Naive thymus-derived CD4-positive, alpha-beta T cell (primary cell): ENCODE data around the gene NQO1. TPM values are rescaled to one million over a fixed set of nuclear protein-coding genes. Genes with fewer than 3 reads are reported as not detected.
A peak's percentile ranks its signal among the peaks of the same experiment; 100 is the strongest.
"Not testable (repeated sequence)": the region's sequence is repeated elsewhere in the genome, so short reads cannot be mapped to it uniquely, and the experiment has no call there.

Experiments used
- ATAC-seq: fragments of 150-1000 bp; cut with Tn5 transposase; 2 replicates; pipeline ENCODE4 v1.10.0; 2021; ENCODE audit warnings: mild to moderate bottlenecking, moderate library complexity
- CTCF ChIA-PET: fragments of 350-600 bp; sonication (Branson Sonifier 250); formaldehyde crosslinking; loops from one replicate; lab custom pipeline; 2021; ENCODE audit warnings: antibody characterized with exemption; lab: Charles Lee
- POLR2A ChIA-PET: fragments of 350-600 bp; sonication (Branson Sonifier 250); formaldehyde crosslinking; loops from one replicate; lab custom pipeline; 2021; ENCODE audit warnings: antibody characterized with exemption, inconsistent platforms; lab: Charles Lee
- DNase-seq, 9 donors: peaks; one replicate each; pipeline versions ENCODE4 v3.0.0 to v3.0.0-alpha.2; 2020 to 2022; ENCODE audit warnings: mixed read lengths in 1 of 9
- H3K27ac ChIP-seq: one replicate; pipeline ENCODE4 v1.7.0; 2013; ENCODE audit warnings: mild to moderate bottlenecking, low read depth, low read length, moderate library complexity
- H3K27me3 ChIP-seq, 2 donors: one replicate each; pipeline ENCODE4 v1.7.0; 2013; ENCODE audit warnings: low read length in 2 of 2, mild to moderate bottlenecking in 2 of 2, moderate library complexity in 2 of 2; ENCODE audit not compliant: control insufficient read depth in 2 of 2, insufficient read depth in 2 of 2
- H3K36me3 ChIP-seq, 3 experiments: 1 replicate in 2 of 3; 2 replicates in 1 of 3; pipeline ENCODE4 v1.7.0; 2013; ENCODE audit warnings: low read length in 3 of 3, mild to moderate bottlenecking in 3 of 3, moderate library complexity in 1 of 3; ENCODE audit not compliant: insufficient read depth in 3 of 3, control insufficient read depth in 2 of 3
- H3K4me1 ChIP-seq, 2 donors: one replicate each; pipeline ENCODE4 v1.7.0; 2013; ENCODE audit warnings: low read length in 2 of 2, mild to moderate bottlenecking in 2 of 2, moderate library complexity in 1 of 2; ENCODE audit not compliant: control insufficient read depth in 2 of 2, insufficient read depth in 2 of 2
- H3K4me3 ChIP-seq: 2 replicates; pipeline ENCODE4 v1.7.0; 2013; ENCODE audit warnings: mild to moderate bottlenecking, low read length
- H3K9me3 ChIP-seq, 3 experiments: 1 replicate in 2 of 3; 2 replicates in 1 of 3; pipeline ENCODE4 v1.7.0; 2013; ENCODE audit warnings: low read length in 3 of 3; ENCODE audit not compliant: control insufficient read depth in 2 of 3
- H3K27ac Mint-ChIP-seq, 9 donors: one replicate each; pipeline ENCODE4 v1.8.0; 2020 to 2022; ENCODE audit warnings: mixed read lengths in 9 of 9, mild to moderate bottlenecking in 8 of 9, moderate library complexity in 5 of 9, inconsistent platforms in 2 of 9
- H3K27me3 Mint-ChIP-seq, 5 donors: one replicate each; pipeline ENCODE4 v1.8.0; 2021 to 2022; ENCODE audit warnings: mixed read lengths in 5 of 5, mild to moderate bottlenecking in 1 of 5
- H3K36me3 Mint-ChIP-seq, 5 donors: one replicate each; pipeline ENCODE4 v1.8.0; 2020 to 2022; ENCODE audit warnings: mixed read lengths in 5 of 5, mild to moderate bottlenecking in 3 of 5, inconsistent platforms in 1 of 5
- H3K4me1 Mint-ChIP-seq, 7 donors: one replicate each; pipeline ENCODE4 v1.8.0; 2020 to 2022; ENCODE audit warnings: mixed read lengths in 7 of 7, mild to moderate bottlenecking in 3 of 7, inconsistent platforms in 1 of 7
- H3K4me3 Mint-ChIP-seq, 10 donors: one replicate each; pipeline ENCODE4 v1.8.0; 2020 to 2022; ENCODE audit warnings: mild to moderate bottlenecking in 10 of 10, mixed read lengths in 10 of 10, moderate library complexity in 6 of 10, inconsistent platforms in 2 of 10
- H3K9me3 Mint-ChIP-seq, 11 donors: one replicate each; pipeline ENCODE4 v1.8.0; 2020 to 2022; ENCODE audit warnings: mixed read lengths in 11 of 11, mild to moderate bottlenecking in 4 of 11, inconsistent platforms in 1 of 11, moderate library complexity in 1 of 11
- intact Hi-C, 2 donors: fragments of 100-400 bp; cut with micrococcal nuclease; formaldehyde crosslinking; loops; one replicate each; pipeline ENCODE4 v1.15.1; 2023
- polyA plus RNA-seq, 2 donors: library from polyadenylated mRNA; unstranded; fragments of 300-500 nt; fragmentation: Illumina TruSeq; gene quantifications; one replicate each; pipeline ENCODE4 v1.2.3, GENCODE V29; 2021
- total RNA-seq, 6 experiments: library from RNA in 5 of 6; stranded (reverse) in 5 of 6; gene quantifications; 1 replicate in 5 of 6; 2 replicates in 1 of 6; pipeline ENCODE4 v1.2.3 and lab custom pipeline; 2021 to 2026

The NQO1 gene
- total and polyA plus RNA-seq, 7 experiments from 2014 or later, result 1.7 to 27.3 (median 3.2) TPM

GRCh38 chr16:69731280-69731679 lies 4.9 kb upstream of the NQO1 start:
- H3K4me3 ChIP-seq, H3K27me3 Mint-ChIP-seq, POLR2A ChIA-PET, H3K36me3 Mint-ChIP-seq, DNase-seq, H3K4me3 Mint-ChIP-seq, ATAC-seq, intact Hi-C loops, H3K27ac Mint-ChIP-seq, H3K9me3 Mint-ChIP-seq, H3K27ac ChIP-seq, H3K9me3 ChIP-seq, H3K27me3 ChIP-seq, H3K36me3 ChIP-seq: not testable (repeated sequence)
- peaks cover 10 to 12% of the 10 kb centered on the region in 2 donors for H3K4me1 ChIP-seq
- CTCF ChIA-PET, result interaction anchor here (0.6 to 1.6 kb wide), 3 partner anchors 9 to 23 kb away, joined by 3 to 4 read pairs (median 3); partner anchors contain the start of gene NOB1
- H3K4me1 Mint-ChIP-seq, result peaks cover 9 to 25% (median 13%) of the 10 kb centered on the region in 7 donors

- H3K27me3 ChIP-seq, H3K36me3 Mint-ChIP-seq, DNase-seq, H3K4me3 Mint-ChIP-seq, H3K27ac Mint-ChIP-seq, H3K27me3 Mint-ChIP-seq, H3K9me3 Mint-ChIP-seq, H3K9me3 ChIP-seq, CTCF ChIA-PET, ATAC-seq, H3K4me3 ChIP-seq, H3K27ac ChIP-seq, H3K36me3 ChIP-seq: not testable (repeated sequence)
- H3K4me1 Mint-ChIP-seq, result peaks cover 15 to 42% (median 27%) of the 10 kb centered on the region in 7 donors
- intact Hi-C loops, result loop anchor here in 1 of 2 donors (10.0 kb wide), 1 partner anchor 126 kb away; no protein-coding TSS in a partner anchor
- H3K4me1 ChIP-seq, result peaks cover 10 to 18% of the 10 kb centered on the region in 2 donors
- POLR2A ChIA-PET, result interaction anchor here (0.5 to 4.8 kb wide), 2 partner anchors 25 to 30 kb away, joined by 3 to 49 read pairs; partner anchors contain the start of gene NOB1
These were observed 2.7 kb upstream of the NQO1 start for GRCh38 chr16:69729030-69729429.

GRCh38 chr16:69727916-69728270 lies 1.5 kb upstream of the NQO1 start:
- Histone ChIP-seq H3K27me3 (no peaks in the 10 kb centered on the region), H3K4me3 (no peak overlapping the region), H3K27ac (no peak overlapping the region), H3K36me3 (no peaks in the 10 kb centered on the region), H3K9me3 (no peaks in the 10 kb centered on the region), H3K4me1 (peaks cover 10 to 18% of the 10 kb centered on the region in 2 donors)
- peak overlapping the region in 5 of 10 donors; percentile 9 to 96 (median 95) for H3K4me3 Mint-ChIP-seq
- peak overlapping the region in 1 of 9 donors; percentile 93 for H3K27ac Mint-ChIP-seq
- DNase-seq, result no peak
- intact Hi-C loops, result loop anchor here (2.0 to 10.0 kb wide), 3 partner anchors 15 to 127 kb away; partner anchors contain the start of gene WWP2 (in 1 of the 2)
- ATAC-seq, result no peak
- H3K9me3 Mint-ChIP-seq, result no peaks in the 10 kb centered on the region
- CTCF ChIA-PET, result interaction anchor here (2.3 kb wide), 1 partner anchor 26 kb away, joined by 18 read pairs; the partner anchor contains the start of gene NOB1
- peaks cover 15 to 50% (median 27%) of the 10 kb centered on the region in 7 donors for H3K4me1 Mint-ChIP-seq
- no peaks in the 10 kb centered on the region for H3K27me3 Mint-ChIP-seq
- H3K36me3 Mint-ChIP-seq, result no peaks in the 10 kb centered on the region
- POLR2A ChIA-PET, result interaction anchor here (0.8 to 4.8 kb wide), 4 partner anchors 15 to 409 kb away, joined by 3 to 49 read pairs (median 3); partner anchors contain the start of gene NOB1

- Mint-ChIP-seq H3K9me3 (no peaks in the 10 kb centered on the region), H3K4me1 (peaks cover 15 to 57% (median 27%) of the 10 kb centered on the region in 7 donors), H3K27ac (peak overlapping the region; percentile 72 to 95 (median 86)), H3K27me3 (no peaks in the 10 kb centered on the region), H3K4me3 (peak overlapping the region; percentile 86 to 96 (median 95)), H3K36me3 (no peaks in the 10 kb centered on the region)
- ChIA-PET POLR2A (interaction anchor here (1.3 to 4.8 kb wide), 5 partner anchors 22 to 38 kb away, joined by 4 to 49 read pairs (median 7); partner anchors contain the start of genes NOB1 and WWP2), CTCF (interaction anchor here (0.8 to 2.3 kb wide), 3 partner anchors 16 to 29 kb away, joined by 3 to 18 read pairs (median 4); partner anchors contain the start of gene NOB1)
- Histone ChIP-seq H3K4me3 (peak overlapping the region; percentile 79), H3K27me3 (no peaks in the 10 kb centered on the region), H3K27ac (peak overlapping the region; percentile 57), H3K36me3 (no peaks in the 10 kb centered on the region), H3K9me3 (no peaks in the 10 kb centered on the region), H3K4me1 (peaks cover 10 to 18% of the 10 kb centered on the region in 2 donors)
- intact Hi-C loops, result loop anchor here (1.0 to 10.0 kb wide), 6 partner anchors 16 to 301 kb away; partner anchors contain the start of genes NOB1 (in 2 of the 2), CYB5B (in 1 of the 2) and WWP2 (in 1 of the 2)
- DNase-seq (no peak), ATAC-seq (no peak)
These were observed 664 bp downstream of the NQO1 start for GRCh38 chr16:69725480-69726312.

- Histone ChIP-seq H3K36me3 (no peaks in the 10 kb centered on the region), H3K27me3 (no peaks in the 10 kb centered on the region), H3K27ac (peak overlapping the region; percentile 12), H3K4me3 (no peak overlapping the region), H3K4me1 (peaks cover 10 to 18% of the 10 kb centered on the region in 2 donors), H3K9me3 (no peaks in the 10 kb centered on the region)
- Mint-ChIP-seq H3K27me3 (no peaks in the 10 kb centered on the region), H3K4me1 (peaks cover 15 to 57% (median 27%) of the 10 kb centered on the region in 7 donors), H3K9me3 (no peaks in the 10 kb centered on the region), H3K4me3 (peak overlapping the region; percentile 22 to 96 (median 44)), H3K27ac (peak overlapping the region in 8 of 9 donors; percentile 6 to 93 (median 62)), H3K36me3 (no peaks in the 10 kb centered on the region)
- intact Hi-C loops, result loop anchor here in 1 of 2 donors (10.0 kb wide), 1 partner anchor 130 kb away; no protein-coding TSS in a partner anchor
- ChIA-PET CTCF (interaction anchor here (1.0 to 1.6 kb wide), 3 partner anchors 15 to 29 kb away, joined by 3 to 4 read pairs (median 4); partner anchors contain the start of gene NOB1), POLR2A (interaction anchor here (2.6 to 4.8 kb wide), 2 partner anchors 29 to 38 kb away, joined by 17 to 49 read pairs; partner anchors contain the start of genes NOB1 and WWP2)
- no peak for ATAC-seq
- no peak for DNase-seq
These were observed 1.3 kb downstream of the NQO1 start for GRCh38 chr16:69724981-69725479.

- POLR2A ChIA-PET, result interaction anchor here (0.6 to 2.6 kb wide), 4 partner anchors 30 to 390 kb away, joined by 3 to 17 read pairs (median 4); partner anchors contain the start of gene WWP2
- no peak overlapping the region for H3K4me3 ChIP-seq
- peaks cover 10 to 18% of the 10 kb centered on the region in 2 donors for H3K4me1 ChIP-seq
- H3K27ac ChIP-seq, result peak overlapping the region; percentile 12
- H3K9me3 Mint-ChIP-seq, result no peaks in the 10 kb centered on the region
- peak overlapping the region in 8 of 9 donors; percentile 6 to 93 (median 62) for H3K27ac Mint-ChIP-seq
- no peaks in the 10 kb centered on the region for H3K27me3 Mint-ChIP-seq
- no peaks in the 10 kb centered on the region for H3K9me3 ChIP-seq
- H3K4me3 Mint-ChIP-seq, result peak overlapping the region in 2 of 10 donors; percentile 57 to 95
- peaks cover 15 to 55% (median 27%) of the 10 kb centered on the region in 7 donors for H3K4me1 Mint-ChIP-seq
- H3K27me3 ChIP-seq, result no peaks in the 10 kb centered on the region
- H3K36me3 Mint-ChIP-seq, result no peaks in the 10 kb centered on the region
- DNase-seq, result no peak
- H3K36me3 ChIP-seq, result no peaks in the 10 kb centered on the region
- intact Hi-C loops, result loop anchor here in 1 of 2 donors (10.0 kb wide), 1 partner anchor 130 kb away; no protein-coding TSS in a partner anchor
- CTCF ChIA-PET, result interaction anchor here (1.0 to 1.6 kb wide), 3 partner anchors 14 to 30 kb away, joined by 3 to 4 read pairs (median 4); partner anchors contain the start of gene NOB1
- no peak for ATAC-seq
These were observed 1.9 kb downstream of the NQO1 start for GRCh38 chr16:69724414-69724873.
